Activated CD4-positive, alpha-beta T cell treated with anti-CD3 and anti-CD28 coated beads, Interleukin-2, amount 10 ng/mL, durations not matched to agents 24 days and 14 days (primary cell): ENCODE data around the gene PAQR4. TPM values are rescaled to one million over a fixed set of nuclear protein-coding genes. Genes with fewer than 3 reads are reported as not detected.

Experiments
- DNase-seq: peaks from one replicate; pipeline ENCODE4 v3.0.0; 2022
- H3K27ac Mint-ChIP-seq: one replicate; pipeline ENCODE4 v1.8.0; 2022; ENCODE audit warnings: mild to moderate bottlenecking, mixed read lengths
- H3K27me3 Mint-ChIP-seq: one replicate; pipeline ENCODE4 v1.8.0; 2022; ENCODE audit warnings: mixed read lengths
- H3K36me3 Mint-ChIP-seq: one replicate; pipeline ENCODE4 v1.8.0; 2022; ENCODE audit warnings: low read depth, mild to moderate bottlenecking, mixed read lengths
- H3K4me1 Mint-ChIP-seq: one replicate; pipeline ENCODE4 v1.8.0; 2021; ENCODE audit warnings: mixed read lengths
- H3K4me3 Mint-ChIP-seq: one replicate; pipeline ENCODE4 v1.8.0; 2022; ENCODE audit warnings: mild to moderate bottlenecking, moderate library complexity, mixed read lengths
- H3K9me3 Mint-ChIP-seq: one replicate; pipeline ENCODE4 v1.8.0; 2021; ENCODE audit warnings: mixed read lengths
- intact Hi-C: fragments of 100-400 bp; cut with micrococcal nuclease; formaldehyde crosslinking; loops from one replicate; pipeline ENCODE4 v1.15.1; 2023
- total RNA-seq: library from RNA; stranded (reverse); gene quantifications from 2 replicates; pipeline ENCODE4 v1.2.3, GENCODE V29; 2022

The PAQR4 gene
- total RNA-seq, 1 donor from 2014 or later: 41.0 TPM

GRCh38 chr16:2964475-2965336, 4.4 kb upstream of the PAQR4 start:
- Mint-ChIP-seq H3K4me3 (peak overlapping the region; percentile 83), H3K4me1 (peaks cover 17% of the 10 kb centered on the region), H3K9me3 (no peaks in the 10 kb centered on the region), H3K36me3 (peaks cover 3% of the 10 kb centered on the region), H3K27me3 (peaks cover 31% of the 10 kb centered on the region), H3K27ac (no peak overlapping the region)
- DNase-seq: peak; percentile 92
- intact Hi-C loops: loop anchor here (5.0 kb wide), 2 partner anchors 52 to 82 kb away; partner anchors contain the start of genes FLYWCH1 and FLYWCH2

DNA sequence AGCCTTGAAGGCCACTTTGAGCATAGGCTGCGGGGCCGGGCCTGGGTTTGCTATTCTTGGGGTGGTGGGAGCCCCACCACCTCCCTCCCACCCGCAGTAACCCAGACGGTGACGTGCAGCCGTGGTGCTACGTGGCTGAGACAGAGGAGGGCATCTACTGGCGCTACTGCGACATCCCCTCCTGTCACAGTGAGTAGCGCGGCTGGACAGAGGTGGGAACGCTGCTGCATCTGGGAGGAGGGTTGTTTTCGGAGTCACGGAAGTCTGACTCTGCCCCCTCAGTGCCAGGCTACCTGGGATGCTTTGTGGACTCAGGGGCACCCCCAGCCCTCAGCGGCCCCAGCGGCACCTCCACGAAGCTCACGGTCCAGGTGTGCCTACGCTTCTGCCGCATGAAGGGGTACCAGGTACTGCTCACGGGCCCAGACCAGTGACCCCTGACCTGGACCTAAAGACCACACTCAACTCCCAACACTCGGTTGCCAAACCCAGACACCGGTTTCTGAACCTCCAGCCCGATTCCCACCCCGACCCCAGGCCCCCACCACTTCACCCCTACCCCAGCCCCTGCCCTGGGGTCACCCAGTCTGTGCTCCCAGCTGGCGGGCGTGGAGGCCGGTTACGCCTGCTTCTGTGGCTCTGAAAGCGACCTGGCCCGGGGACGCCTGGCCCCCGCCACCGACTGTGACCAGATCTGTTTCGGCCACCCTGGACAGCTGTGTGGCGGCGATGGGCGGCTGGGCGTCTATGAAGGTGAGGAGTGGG, 2.9 kb upstream of the PAQR4 start:
- Mint-ChIP-seq H3K9me3 (no peaks in the 10 kb centered on the region), H3K36me3 (peaks cover 9% of the 10 kb centered on the region), H3K27ac (no peak overlapping the region), H3K4me3 (no peak overlapping the region), H3K27me3 (peaks cover 28% of the 10 kb centered on the region), H3K4me1 (peaks cover 27% of the 10 kb centered on the region)
- DNase-seq: peak; percentile 59
- intact Hi-C loops: no loop called here

- peak; percentile 77 for DNase-seq
These were observed 2.3 kb upstream of the PAQR4 start for GRCh38 chr16:2966808-2967191.

DNA sequence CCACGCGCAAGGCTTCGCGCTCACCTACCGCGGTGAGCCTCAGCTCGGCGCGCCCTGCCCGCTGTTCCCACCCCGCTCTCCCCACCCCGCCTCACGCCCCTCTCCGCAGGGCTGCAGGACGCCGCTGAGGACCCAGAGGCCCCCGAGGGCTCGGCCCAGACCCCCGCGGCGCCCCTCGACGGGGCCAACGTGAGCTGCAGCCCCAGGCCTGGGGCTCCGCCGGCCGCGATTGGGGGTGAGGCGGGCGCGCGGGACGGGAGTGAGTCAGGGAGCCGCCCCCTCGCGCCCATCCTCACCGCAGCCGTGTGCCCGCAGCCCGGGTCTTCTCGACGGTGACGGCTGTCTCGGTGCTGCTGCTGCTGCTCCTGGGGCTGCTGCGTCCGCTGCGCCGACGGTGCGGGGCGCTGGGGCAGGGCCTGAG, 1.9 kb upstream of the PAQR4 start:
- Mint-ChIP-seq H3K9me3 (no peaks in the 10 kb centered on the region), H3K36me3 (peaks cover 14% of the 10 kb centered on the region), H3K4me1 (peaks cover 25% of the 10 kb centered on the region), H3K27me3 (peaks cover 23% of the 10 kb centered on the region), H3K27ac (no peak overlapping the region), H3K4me3 (no peak overlapping the region)
- DNase-seq: peak; percentile 61
- intact Hi-C loops: no loop called here

More at GRCh38 chr16:2966808-2967191, 2.3 kb upstream of the PAQR4 start:
- Mint-ChIP-seq H3K27me3 (peaks cover 26% of the 10 kb centered on the region), H3K4me3 (no peak overlapping the region), H3K36me3 (peaks cover 10% of the 10 kb centered on the region), H3K27ac (no peak overlapping the region), H3K4me1 (peaks cover 24% of the 10 kb centered on the region), H3K9me3 (no peaks in the 10 kb centered on the region)
- intact Hi-C loops: no loop called here

DNA sequence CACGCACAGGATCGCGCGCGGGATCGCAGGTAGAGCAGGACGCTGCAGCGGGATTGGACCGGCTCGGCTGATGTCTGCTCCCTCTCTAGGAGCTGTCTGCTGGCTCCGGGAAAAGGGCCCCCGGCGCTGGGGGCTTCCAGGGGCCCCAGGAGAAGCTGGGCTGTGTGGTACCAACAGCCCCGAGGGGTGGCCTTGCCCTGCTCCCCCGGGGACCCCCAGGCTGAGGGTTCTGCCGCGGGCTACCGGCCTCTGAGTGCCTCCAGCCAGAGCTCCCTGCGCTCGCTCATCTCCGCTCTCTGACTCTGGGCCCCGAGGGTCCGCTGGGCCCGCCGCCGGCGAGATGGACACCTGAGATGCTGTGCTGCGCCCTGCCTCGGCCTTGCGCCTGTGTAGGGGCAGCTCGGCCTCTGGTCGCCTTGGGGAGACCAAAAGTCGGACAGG, 1.4 kb upstream of the PAQR4 start:
- peak overlapping the region; percentile 68 for H3K4me3 Mint-ChIP-seq
- peaks cover 17% of the 10 kb centered on the region for H3K36me3 Mint-ChIP-seq
- H3K27me3 Mint-ChIP-seq: peaks cover 23% of the 10 kb centered on the region
- H3K27ac Mint-ChIP-seq: peak overlapping the region; percentile 25
- H3K4me1 Mint-ChIP-seq: peaks cover 26% of the 10 kb centered on the region
- no peak for DNase-seq
- intact Hi-C loops: no loop called here
- H3K9me3 Mint-ChIP-seq: no peaks in the 10 kb centered on the region

DNA sequence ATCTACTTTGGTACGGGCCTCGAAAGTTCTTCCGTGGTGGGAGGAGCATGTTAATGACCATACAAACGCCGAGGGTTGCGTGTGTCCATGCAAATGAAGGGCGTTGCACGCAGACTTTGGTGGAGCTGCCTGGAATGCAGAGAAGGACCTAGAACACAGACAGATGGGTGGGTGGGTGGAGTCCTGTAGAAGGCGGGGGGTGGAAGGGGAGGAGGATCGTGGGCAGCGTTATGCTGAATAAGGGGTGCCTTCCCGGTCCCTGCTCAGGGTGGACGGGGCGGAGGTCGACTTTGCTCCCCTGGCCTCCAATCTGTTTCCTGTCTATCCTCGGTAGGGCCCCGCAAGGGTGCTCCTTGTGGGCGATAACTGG, 795 bp upstream of the PAQR4 start:
- H3K27me3 Mint-ChIP-seq: peaks cover 21% of the 10 kb centered on the region
- peak overlapping the region; percentile 47 for H3K27ac Mint-ChIP-seq
- H3K4me1 Mint-ChIP-seq: peaks cover 26% of the 10 kb centered on the region
- intact Hi-C loops: no loop called here
- no peak for DNase-seq
- peak overlapping the region; percentile 68 for H3K4me3 Mint-ChIP-seq
- no peaks in the 10 kb centered on the region for H3K9me3 Mint-ChIP-seq
- peaks cover 17% of the 10 kb centered on the region for H3K36me3 Mint-ChIP-seq

DNA sequence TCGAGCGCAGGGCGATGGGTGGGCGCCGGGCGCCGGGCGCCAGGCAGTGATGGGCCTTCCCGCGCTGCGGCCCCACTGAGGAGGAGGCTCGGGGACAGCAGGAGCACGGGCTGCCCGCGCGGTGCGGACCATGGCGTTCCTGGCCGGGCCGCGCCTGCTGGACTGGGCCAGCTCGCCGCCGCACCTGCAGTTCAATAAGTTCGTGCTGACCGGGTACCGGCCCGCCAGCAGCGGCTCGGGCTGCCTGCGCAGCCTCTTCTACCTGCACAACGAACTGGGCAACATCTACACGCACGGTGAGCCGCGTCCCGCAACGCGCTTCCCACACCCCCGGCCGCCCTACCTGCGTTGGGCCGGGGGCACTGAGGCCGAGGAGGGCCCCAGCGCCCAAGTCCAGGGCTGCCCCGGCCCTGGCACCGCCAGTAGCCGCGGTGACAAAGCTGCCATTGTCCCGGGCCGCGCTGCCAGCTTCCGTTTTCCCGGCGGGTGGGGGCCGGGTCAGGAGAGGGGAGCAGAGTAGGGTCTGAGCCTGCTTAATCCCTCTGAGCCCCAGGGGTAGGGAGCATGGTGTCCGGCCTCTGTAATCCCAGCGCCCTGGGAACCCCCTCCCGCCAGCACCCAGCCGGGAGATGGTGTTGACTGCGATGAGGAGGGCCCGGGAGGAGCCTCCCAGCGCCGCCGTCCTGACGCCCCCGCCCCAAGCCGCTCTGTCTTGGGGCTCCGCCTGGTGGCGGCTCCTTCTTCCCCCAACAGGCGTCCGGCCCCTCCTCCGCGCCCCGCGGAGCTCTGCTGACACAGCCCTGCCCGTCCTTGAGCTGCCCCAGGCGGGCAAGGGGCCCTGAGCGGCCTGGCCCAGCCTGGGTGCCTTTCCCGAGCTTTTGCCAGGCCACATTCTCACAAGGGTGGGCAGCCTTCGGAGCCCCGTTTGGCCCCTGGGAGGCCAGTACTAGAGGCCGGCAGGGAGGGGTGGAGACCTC, 685 bp downstream of the PAQR4 start:
- peak overlapping the region; percentile 84 for H3K4me3 Mint-ChIP-seq
- DNase-seq: peak; percentile 95
- intact Hi-C loops: loop anchor here (1.0 to 2.0 kb wide), 2 partner anchors 10 to 51 kb away; partner anchors contain the start of genes PKMYT1 and TNFRSF12A
- peak overlapping the region; percentile 76 for H3K27ac Mint-ChIP-seq
- peaks cover 19% of the 10 kb centered on the region for H3K36me3 Mint-ChIP-seq
- no peaks in the 10 kb centered on the region for H3K9me3 Mint-ChIP-seq
- H3K27me3 Mint-ChIP-seq: peaks cover 14% of the 10 kb centered on the region
- peaks cover 21% of the 10 kb centered on the region for H3K4me1 Mint-ChIP-seq

- Mint-ChIP-seq H3K4me3 (peak overlapping the region; percentile 84), H3K9me3 (no peaks in the 10 kb centered on the region), H3K27ac (peak overlapping the region; percentile 45), H3K4me1 (peaks cover 21% of the 10 kb centered on the region), H3K36me3 (peaks cover 19% of the 10 kb centered on the region), H3K27me3 (peaks cover 10% of the 10 kb centered on the region)
- DNase-seq: no peak
- intact Hi-C loops: loop anchor here (1.0 to 2.0 kb wide), 2 partner anchors 10 to 50 kb away; partner anchors contain the start of genes PKMYT1 and TNFRSF12A
These were observed 1.4 kb downstream of the PAQR4 start for GRCh38 chr16:2970563-2970962.

- H3K27me3 Mint-ChIP-seq: peaks cover 7% of the 10 kb centered on the region
- H3K4me3 Mint-ChIP-seq: peak overlapping the region; percentile 84
- H3K36me3 Mint-ChIP-seq: peaks cover 21% of the 10 kb centered on the region
- H3K4me1 Mint-ChIP-seq: peaks cover 21% of the 10 kb centered on the region
- no peaks in the 10 kb centered on the region for H3K9me3 Mint-ChIP-seq
- intact Hi-C loops: loop anchor here (2.0 kb wide), 1 partner anchor 49 kb away; the partner anchor contains the start of gene TNFRSF12A
- peak overlapping the region; percentile 45 for H3K27ac Mint-ChIP-seq
- no peak for DNase-seq
These were observed 2.2 kb downstream of the PAQR4 start for GRCh38 chr16:2971134-2971984.

- intact Hi-C loops: loop anchor here (2.0 kb wide), 1 partner anchor 49 kb away; the partner anchor contains the start of gene TNFRSF12A
- no peaks in the 10 kb centered on the region for H3K9me3 Mint-ChIP-seq
- peaks cover 7% of the 10 kb centered on the region for H3K27me3 Mint-ChIP-seq
- no peak for DNase-seq
- peaks cover 23% of the 10 kb centered on the region for H3K4me1 Mint-ChIP-seq
- peak overlapping the region; percentile 24 for H3K4me3 Mint-ChIP-seq
- peaks cover 24% of the 10 kb centered on the region for H3K36me3 Mint-ChIP-seq
- H3K27ac Mint-ChIP-seq: no peak overlapping the region
These were observed 3.0 kb downstream of the PAQR4 start for GRCh38 chr16:2971985-2972784.

GRCh38 chr16:2973093-2973492, 3.9 kb downstream of the PAQR4 start:
- intact Hi-C loops: no loop called here
- no peak overlapping the region for H3K4me3 Mint-ChIP-seq
- peaks cover 26% of the 10 kb centered on the region for H3K4me1 Mint-ChIP-seq
- H3K27ac Mint-ChIP-seq: no peak overlapping the region
- peaks cover 4% of the 10 kb centered on the region for H3K27me3 Mint-ChIP-seq
- peaks cover 25% of the 10 kb centered on the region for H3K36me3 Mint-ChIP-seq
- DNase-seq: no peak
- no peaks in the 10 kb centered on the region for H3K9me3 Mint-ChIP-seq
